DMS 273 (cell line): ENCODE data around the gene RMC1.
"Not testable (repeated sequence)": the region's sequence is repeated elsewhere in the genome, so short reads cannot be mapped to it uniquely, and the experiment has no call there.

Experiments used
- DNase-seq: peaks from one replicate; lab custom pipeline; 2025; ENCODE audit not compliant: unreplicated experiment; lab: John Stamatoyannopoulos, UW

The RMC1 gene

DNA sequence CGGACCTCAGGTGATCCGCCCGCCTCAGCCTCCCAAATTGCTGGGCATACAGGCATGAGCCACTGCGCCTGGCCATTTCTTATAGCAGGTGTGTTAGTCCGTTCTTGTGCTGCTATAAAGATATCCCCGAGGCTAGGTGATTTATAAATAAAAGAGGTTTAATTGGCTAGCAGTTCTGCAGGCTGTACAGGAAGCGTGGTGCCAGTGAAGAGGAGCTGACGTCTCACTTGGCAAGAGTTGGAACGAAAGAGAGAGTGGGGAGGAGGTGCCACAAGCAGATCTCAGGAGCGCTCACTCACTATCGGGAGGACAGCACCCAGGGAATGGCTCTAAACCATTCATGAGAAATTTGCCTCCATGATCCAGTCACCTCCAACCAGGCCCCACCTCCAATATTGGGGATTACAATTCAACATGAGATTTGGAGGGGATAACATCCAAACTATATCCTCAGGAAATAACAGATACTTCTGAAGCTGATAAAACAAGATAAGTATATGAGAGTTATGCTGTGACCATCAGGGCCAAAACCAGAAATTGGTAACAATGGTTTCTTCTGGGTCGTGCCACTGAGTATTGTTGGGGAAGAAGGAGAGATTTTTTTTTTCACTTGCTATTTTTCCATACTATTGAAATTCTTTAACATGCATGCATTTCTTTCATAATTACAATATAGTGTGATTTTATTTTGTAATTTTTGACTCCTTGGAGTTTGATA is 7.4 kb upstream of the RMC1 start:
- no peak for DNase-seq

DNA sequence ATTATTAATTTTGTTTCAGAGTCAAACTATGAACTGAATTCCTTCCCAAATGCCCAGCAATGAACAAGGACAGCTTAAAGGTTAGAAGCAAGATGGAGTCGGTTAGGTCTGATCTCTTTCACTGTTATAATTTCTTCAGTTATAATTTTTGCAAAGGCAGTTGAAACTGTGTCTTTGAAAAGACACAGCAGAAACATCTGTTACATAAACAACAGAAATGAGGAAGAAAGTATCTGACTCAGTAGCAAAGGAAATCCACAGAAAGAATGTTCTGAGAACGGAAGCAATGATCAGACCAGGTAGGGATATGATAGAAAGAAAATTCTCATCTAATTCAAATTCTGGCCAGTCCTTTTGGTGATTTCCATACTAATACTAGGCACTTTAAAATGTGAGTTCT is 5.2 kb upstream of the RMC1 start:
- DNase-seq, result no peak

DNA sequence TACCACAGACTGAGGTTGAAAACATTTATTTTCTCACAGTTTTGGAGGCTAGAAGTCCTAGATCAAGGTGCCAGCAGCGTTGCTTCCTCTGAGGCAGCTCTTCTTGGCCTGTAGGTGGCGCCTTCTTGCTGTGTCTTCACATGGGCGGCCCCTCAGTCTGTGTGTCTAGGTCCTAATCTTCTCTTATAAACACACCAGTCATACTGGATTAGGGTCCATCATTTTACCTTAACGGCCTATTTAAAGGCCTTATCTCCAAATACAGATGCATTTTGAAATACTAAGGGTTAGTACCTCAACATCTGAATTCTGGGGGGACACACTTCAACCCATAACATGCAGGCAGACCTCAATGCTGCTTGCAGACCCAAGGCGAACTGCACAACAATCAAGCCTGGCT is 4.4 kb upstream of the RMC1 start:
- peak; percentile 84 for DNase-seq

DNA sequence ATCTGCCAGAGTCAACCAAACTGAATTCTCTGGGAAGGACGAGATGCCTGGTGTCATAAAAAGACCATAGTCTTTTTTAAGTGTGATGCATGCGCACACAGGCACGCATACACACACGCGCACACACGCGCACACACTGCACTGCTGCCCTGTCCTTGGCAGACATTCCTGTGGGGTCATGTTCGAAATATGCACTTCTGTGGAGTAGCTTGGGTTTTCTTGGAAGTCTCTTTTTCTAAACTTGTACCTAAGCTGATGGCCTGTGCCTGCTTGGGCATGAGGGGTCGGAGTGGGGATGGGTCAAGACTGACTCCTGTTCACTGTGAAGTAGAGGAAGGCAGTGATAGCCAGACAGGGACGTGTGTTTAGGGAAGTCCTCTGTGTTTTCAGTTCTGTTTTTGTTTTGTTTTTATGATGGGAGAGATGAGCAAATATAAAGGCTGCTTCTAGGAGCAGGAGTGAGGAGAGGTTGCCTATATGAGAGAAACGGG is 4.0 kb upstream of the RMC1 start:
- DNase-seq, result no peak

DNA sequence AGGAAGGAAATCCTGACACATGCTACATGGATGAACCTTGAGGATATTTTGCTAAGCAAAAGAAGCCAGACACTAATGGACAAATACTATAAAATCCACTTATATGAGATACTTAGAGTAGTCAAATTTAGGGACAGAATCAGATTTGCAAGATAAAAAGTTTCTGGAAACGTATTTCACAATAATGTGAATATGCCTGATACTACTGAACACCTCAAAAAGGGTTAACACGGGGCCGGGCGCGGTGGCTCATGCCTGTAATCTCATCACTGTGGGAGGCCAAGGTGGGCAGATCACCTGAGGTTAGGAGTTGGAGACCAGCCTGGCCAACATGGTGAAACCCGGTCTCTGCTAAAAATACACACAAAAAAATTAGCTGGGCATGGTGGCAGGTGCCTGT is 1.7 kb upstream of the RMC1 start:
- no peak for DNase-seq

DNA sequence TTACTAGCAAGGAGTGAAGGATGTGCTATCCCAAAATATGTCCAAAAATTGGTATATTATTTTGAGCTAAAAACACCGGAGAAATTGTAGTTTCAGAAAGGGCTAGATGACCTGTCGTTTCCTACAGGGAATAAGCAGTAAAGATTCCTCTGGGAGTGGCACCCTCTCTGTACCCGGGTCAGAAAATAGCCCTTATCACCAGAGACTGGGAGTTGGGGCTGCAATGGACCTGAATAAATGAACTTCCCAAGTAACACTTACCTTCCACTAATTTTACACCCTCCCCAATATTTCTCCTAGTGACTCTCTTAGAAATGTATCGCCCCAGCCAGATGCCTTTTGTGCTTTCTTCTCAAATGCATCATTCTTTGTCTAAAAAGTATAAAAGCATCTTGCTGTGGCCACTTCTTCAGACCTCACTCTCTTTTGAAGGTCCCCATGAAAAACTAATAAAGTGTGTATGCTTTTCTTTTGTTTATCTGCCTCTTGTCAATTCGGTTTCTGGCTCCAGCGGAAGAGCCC is 734 bp upstream of the RMC1 start:
- DNase-seq, result no peak

DNA sequence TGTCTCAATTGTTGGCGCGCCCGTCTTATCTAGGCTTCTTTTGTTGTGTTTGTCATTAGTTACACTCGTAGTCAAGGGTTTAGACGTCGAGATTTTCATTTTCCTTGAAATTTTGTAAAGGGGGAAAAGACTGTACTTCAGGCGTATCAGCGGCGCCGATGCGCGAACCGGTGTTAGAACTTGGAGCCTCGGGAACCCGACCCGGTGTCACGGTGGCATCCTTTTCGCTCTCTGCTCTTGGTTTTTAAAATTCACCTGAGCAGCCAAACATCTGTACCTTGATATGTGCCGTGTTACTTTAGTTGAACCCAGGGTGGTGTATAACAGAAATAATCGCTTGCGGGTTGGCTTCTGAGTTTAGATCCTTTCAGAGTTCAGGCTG is 643 bp downstream of the RMC1 start:
- peak; percentile 48 for DNase-seq

DNA sequence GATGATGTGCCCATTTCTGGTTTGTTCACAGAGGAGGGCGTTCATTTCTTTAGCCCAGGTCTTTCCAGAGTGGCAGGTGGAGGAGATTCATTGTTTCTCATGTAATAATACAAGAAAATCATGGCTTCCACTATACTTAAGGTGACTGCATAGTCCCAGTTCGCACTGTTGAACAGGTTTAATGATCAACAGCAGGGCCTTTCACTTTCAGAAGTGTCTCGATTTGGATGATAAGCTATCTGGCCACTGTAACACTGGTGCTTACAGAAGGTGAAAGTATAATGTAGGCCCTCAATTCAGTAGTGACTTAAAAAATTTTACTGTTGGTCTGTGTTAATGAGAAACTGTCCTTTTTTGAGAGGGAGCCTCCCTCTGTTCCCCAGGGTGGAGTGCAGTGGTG is 1.4 kb downstream of the RMC1 start:
- no peak for DNase-seq

DNA sequence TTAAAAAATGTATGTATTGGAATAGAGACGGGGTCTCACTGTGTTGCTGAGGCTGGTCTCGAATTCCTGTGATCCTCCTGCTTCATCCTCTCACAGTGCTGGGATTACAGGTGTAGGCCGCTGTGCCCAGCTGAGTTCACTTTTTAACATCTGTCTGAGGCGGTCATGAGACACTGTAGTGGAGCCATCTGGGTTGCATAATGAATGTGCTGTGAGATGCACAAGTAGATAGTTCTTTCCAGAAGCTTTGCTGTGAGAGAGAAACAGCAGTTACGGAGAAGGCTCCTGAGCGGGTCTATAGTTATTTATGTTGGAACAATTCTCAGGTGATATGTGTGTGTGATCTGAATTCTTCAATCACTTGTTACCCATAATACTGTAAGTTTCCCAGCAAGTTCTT is 3.1 kb downstream of the RMC1 start:
- DNase-seq, result peak; percentile 15

DNA sequence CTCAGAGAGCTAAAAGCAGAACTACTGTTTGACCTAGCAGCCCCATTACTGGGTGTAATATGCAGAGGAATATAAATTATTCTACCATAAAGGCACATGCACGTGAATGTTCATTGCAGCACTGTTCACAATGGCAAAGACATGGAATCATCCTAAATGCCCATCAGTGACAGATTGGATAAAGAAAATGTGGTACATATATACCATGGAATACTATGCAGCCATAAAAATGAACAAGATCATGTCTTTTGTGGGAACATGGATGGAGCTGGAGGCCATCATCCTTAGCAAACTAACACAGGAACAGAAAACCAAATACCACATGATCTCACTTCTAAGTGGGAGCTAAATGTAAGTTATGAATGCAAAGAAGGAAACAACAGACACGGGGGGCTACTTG is 7.6 kb downstream of the RMC1 start:
- not testable (repeated sequence) for DNase-seq

DNA sequence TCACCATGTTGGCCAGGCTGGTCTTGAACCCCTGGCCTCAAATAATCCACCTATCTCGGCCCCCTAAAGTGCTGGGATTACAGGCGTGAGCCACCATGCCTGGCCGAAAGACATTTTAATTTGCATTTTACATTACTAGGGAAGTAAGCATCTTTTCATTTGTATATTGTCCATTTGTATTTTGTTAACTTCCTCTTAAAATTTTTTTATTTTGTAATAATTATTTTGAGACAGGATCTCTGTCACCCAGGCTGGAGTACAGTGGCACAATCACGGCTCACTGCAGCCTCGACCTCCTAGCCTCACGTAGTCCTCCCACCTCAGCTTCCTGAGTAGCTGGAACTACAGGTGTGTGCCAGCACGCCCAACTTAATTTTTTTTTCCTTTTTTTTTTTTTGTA is 8.9 kb downstream of the RMC1 start:
- not testable (repeated sequence) for DNase-seq

DNA sequence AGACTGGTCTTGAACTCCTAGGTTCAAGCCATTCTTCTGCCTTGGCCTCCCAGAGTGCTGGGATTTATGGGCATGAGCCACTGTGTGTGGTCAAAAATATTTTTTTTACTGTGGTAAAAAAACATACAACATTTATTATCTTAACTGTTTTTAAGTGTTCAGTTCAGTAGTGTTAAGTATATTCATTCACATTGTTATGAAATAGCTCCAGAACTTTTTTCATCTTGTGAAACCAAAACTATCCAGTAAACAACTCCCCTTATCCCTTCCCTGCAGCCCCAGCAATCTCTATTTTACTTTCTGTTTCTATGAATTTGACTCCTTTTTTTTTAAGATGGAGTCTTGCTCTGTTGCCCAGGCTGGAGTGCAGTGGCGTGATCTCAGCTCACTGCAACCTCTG is 9.3 kb downstream of the RMC1 start:
- DNase-seq, result no peak

DNA sequence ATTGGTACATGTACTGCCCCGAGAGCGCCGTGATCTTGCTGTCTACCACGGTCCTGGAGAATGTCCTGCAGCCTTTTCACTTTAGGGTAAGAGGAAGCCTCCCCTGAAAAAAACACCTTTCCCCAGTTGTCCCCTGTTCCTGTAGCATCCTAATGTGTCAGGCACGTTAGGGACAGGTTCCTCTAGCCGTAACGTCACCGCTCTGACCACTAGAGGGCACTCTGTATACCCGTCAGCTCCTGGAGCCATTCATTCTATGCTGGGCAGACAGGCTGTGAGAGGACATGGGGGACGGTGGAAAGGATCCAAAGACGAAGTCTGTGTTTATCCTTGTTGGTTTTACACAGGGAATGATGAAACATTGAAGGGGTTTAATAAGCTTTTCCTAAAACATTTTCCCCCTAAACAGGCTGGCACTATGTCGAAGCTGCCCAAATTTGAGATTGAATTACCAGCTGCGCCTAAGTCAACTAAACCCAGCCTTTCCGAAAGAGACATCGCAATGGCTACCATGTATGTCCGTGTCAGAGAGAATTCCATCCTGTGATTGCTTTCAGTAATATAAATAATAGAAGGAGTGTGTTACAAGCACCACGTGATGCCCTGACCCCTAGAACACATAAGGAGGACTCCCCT is 12.7 kb downstream of the RMC1 start:
- peak; percentile 89 for DNase-seq

DNA sequence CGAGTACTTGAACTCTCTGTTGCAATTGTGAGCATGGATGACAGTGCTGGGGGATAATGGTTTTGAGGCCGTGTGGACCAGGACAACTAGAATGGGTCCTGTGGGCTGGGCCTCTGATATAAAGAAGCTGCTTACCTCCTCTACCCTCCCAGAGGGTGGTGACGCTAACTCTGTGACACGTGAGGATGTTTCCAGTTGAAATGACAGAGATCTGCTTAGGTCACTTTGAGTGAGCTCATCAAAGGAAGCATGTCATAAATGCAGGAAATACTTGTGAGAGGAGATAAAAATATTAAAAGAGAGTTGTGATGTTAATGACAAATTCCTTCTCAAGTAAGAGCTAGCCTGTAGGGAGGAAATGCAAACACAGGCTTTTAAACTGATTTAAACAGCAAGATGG is 16.4 kb downstream of the RMC1 start:
- no peak for DNase-seq

DNA sequence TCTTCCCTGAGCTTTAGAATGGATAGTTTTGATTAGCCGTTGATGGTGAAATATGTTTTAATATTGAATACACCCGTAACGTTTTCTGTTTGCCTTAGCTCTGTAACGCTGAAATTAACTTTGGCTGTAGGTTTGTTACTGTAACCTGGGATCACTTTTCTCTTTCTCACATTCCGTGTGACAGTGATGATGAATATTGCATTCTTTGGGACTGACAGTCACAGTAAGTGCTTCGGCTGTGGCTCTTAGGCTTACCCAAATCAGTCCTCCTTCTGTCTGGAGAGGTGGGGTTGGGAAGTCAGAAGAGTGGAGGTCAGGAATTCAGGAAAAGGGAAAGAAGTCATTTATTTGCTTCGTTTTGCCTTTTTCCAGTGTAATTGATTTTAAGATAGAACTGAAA is 18.0 kb downstream of the RMC1 start:
- DNase-seq, result no peak

DNA sequence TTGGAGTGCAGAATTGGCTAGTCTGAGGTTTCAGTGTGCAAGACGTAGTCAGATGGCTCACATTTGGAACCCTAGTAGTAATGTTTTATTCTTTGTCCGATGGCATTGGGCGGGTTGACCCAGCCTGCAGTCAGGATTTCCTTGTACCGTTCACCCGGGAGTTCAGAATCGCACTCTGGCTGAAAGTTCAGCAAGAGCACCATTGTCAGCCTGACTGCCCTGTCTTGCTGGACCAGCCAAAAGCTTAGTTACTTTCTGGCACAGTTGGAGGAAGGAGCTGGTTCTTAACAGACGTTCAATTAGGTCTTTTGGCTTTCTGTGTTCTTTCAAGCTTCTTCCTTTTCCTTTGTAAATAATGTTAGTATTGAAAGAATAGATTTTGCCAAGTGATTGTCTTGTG is 18.6 kb downstream of the RMC1 start:
- DNase-seq, result no peak

DNA sequence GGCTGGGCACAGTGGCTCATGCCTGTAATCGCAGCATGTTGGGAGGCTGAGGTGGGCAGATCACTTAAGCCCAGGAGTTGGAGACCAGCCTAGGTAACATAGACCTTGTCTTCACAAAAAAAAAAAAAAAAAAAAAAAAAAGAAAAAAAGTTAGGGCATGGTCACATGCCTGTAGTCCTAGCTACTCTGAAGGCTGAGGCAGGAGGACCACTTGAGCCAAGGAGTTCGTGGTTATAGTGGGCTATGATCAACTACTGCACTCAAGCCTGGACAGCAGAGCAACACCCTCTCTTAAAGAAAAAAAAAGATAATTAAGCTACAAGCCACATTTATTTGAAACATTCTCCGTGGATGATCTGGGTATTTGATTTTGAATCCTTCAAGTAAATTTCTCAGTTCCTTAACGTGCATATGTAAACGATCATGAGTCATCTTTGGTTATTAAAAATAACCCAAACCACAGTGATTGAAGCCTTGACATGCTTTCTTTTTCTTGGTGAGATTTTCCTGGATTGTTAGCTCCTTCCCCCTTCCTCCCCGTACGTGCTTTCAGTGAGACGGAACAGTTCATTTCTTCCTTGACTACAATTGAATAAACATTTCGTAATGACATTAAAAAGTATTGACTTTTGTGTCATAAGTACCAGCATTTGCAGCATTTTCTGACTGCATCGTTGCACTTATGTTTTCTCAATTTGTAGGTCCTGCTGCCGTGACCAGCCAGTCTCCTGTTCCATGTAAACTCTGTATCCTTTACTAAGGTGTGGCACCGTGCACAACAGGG is 20.3 kb downstream of the RMC1 start:
- DNase-seq, result no peak

DNA sequence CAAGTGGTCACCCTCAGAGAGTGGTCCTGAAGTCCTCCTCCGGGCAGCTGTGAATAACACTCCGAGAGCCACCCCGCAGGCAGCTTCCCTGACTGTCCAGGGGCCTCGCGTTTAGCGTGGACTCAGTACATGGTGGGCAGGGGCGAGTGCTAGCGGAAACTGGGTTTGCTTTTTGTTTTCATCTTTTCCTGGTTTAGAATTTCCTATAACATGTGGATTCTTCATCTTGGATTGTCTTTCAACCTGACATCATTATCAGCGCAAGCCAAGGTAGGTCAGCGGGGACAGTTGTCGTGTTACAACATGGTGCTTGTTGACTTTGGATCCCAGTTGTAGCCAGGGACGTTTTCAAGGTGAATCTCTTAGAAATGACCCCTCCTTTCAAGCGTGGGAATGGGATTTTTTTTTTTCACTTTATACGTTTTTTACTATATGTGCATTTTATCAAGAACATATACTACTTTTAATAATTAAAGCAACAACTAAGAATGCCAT is 20.9 kb downstream of the RMC1 start:
- no peak for DNase-seq

DNA sequence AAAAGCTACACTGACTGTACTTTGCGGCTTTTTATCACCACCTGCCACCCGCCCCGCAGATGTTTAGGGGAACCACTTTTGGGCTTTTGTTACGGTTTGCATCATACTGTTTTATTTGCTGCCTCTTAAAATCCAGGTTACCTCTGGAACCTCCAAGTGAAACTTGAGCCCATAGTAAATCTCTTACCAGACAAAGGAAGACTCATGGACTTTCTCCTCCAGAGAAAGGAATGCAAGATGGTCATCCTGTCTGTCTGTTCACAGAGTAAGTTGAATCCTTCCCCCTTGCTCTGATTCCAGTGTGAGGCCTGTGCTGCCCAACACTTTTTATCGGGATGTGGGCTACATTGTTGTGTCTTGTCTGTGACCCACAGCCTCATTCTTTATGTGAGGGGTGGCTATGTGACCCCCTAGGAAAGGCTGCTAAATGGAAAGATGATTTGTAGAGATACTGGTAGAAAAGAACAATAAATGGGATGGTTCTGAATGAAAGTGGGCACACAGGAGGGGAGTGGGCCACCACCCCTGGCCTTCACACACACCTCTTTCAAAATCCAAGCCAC is 23.3 kb downstream of the RMC1 start:
- DNase-seq, result no peak

DNA sequence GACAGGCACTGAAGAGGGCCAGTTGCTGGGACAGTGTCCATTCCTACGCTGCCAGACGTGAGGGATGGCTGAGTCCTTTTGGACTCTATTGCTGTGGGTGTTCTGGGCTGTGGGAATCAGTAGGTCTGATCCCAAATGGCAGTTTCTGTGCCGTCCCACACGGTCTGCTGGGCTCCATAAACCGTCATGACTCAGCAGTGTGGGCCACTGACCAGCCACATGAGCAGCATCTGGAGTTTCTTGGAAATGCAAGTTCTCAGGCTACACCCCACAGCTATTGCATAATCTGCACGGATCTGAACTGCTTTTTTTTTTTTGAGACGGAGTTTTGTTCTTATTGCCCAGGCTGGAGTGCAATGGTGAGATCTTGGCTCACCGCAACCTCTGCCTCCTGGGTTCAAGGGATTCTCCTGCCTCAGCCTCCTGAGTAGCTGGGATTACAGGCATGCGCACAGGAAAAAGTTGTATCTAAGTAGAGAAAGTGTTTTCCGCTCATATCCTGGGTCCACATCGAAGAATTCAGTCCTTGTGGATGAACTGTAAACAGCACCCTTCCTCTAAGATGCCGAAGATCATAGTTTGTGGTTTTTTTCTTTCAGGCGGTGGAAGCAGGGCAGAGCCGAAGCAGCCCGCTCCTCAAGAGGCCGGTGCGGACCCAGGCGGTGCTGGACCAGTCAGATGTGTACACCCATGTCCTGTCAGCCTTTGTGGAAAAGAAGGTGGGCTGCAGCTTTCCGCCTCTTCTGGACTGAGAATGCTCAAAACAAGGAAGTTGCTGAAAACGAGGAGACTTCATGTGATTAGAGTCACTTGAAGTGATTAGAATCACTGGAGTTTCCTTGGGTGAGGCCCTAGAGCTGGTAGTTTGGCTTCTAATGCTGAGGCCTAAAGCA is 25.5 kb downstream of the RMC1 start:
- no peak for DNase-seq
